Activated CD4-positive, CD25-positive, alpha-beta regulatory T cell (primary cell): ENCODE results near the gene PMPCA.

Source experiments
- DNase-seq, 4 experiments: peaks; one replicate each; lab custom pipeline; 2025; lab: John Stamatoyannopoulos, UW

Gene PMPCA

GRCh38 chr9:136456258-136456657, 45.8 kb downstream of the PMPCA start:
- DNase-seq = no peak

DNA sequence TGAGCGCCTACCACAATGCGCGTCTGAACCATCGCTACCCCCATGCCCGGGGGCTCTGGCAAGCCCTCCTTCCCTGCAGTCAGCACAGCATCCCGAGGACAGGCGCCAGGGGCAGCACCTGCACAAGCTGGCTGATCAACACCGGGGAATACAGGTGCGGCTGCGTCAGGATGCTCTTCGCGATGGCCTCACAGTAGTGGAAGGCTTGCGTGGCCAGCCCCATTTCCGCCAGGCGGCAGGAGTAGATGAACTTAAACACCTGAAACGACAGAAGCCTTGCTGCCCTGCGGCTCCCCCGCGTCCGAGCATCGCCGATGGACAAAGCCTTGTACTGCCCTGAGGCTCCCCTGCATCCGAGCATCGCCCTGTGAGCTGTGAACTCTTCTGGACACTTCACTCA, 46.9 kb downstream of the PMPCA start:
- DNase-seq = no peak

DNA sequence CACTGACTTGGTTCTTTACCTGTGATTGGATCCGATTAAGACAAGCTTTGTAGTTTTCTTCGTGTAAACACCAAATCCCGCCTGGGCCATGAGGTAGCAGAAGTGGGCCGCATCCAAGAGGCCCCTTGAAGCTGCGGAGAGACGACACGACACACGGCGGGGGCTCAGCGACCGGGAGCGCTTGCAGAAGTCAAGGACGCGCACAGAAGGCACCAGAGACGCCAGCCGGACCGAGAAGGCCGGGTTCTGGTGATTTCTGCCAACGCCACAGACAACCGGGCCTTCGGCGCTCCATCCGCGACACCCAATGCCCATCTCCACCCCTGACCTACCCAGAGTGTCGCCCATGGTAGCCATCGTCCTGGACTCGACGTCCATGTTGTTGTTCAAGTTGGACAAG, 49.0 kb downstream of the PMPCA start:
- no peak for DNase-seq

GRCh38 chr9:136460772-136461325, 50.4 kb downstream of the PMPCA start:
- no peak for DNase-seq

DNA sequence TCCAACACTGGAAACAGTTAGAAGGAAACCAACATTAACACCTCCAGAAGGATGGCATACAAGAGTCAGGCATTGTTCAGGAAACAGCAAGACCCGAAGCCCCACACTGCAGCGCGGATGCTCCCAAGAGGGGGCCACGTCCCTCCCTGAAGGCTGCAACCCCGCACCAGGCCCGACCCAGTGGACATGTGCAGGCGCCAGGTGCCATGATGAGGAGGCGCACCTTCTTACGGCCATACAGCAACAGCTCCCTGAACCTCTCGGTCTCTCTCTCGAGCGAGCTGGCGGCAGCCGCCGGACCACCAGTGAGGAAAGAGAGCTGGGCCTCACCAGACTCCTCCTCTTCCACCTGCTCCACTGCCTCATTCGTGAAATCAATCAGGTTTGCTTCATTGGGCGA, 52.2 kb downstream of the PMPCA start:
- DNase-seq = no peak

DNA sequence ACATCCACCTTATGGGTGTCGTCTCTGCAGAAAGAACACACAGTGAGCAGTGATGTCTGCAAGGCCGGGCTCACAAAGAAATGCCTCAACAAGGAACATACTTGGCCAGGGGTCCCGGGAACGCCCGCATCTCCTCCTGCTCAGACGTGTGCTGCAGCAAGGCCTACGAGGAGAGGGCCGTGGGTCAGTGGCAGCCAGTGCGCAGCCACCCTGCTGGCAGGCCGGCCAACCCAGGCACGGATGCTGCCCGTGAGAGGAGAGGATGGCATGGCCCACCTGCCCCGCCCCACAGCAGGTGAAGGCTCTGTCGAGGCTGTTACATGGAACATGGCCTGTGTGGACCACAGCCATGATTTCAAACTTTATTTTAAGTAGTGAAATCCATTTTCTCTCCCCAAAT, 53.1 kb downstream of the PMPCA start:
- DNase-seq = no peak

- DNase-seq = no peak
These were observed 53.8 kb downstream of the PMPCA start for GRCh38 chr9:136464241-136464640.

DNA sequence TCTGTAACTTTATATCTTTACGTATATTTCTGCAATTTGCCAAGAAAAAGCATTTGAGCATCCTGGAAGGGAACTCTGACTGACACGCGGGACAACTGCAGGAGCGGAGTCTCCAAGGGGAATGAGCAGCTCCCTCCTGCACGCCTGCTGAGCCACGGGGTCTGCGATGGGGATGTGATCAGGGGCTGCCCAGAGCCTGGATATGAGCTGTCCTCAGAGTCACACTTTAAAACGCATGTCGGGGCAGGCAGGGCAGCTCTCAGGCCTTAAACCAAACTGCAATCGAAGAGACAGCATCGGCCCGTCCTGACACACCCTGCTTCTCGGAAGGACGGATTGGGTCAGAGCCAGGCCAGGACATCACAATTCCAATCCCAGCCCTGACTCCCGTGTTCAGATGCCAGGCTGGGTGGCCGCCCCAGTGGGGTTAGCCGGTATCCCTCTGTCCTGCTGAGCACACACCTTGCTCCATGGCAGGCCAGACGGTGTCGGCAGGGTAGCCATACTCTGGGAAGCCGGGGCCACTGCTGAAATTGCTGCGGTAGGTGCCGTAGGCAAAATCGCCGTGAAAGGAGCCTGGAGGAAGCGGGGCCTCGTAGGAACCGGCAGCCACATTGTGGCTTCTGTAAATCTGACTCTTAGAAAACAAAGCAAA, 55.2 kb downstream of the PMPCA start:
- DNase-seq = no peak

- no peak for DNase-seq
These were observed 55.7 kb downstream of the PMPCA start for GRCh38 chr9:136466155-136466541.

GRCh38 chr9:136467766-136468165, 57.3 kb downstream of the PMPCA start:
- DNase-seq = no peak

DNA sequence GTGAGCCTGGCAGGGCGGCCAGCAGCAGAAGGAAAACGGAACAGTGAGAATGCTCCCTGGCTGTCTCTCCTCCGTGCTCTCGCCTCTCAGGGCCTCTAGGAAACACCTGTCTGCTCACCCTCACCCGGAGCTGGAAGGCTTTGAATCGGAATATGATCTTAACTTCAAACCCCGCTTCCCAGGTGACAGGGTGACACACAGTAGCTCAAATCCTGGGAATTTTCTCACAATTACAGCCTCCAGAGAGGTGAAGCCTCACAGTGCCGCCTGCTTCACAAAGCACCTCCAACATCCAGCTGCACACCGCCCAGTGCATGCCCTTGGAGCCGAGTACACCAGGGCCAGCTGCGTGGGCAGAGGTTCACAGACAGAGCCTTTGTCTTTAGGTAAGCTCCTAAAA, 59.9 kb downstream of the PMPCA start:
- no peak for DNase-seq

- DNase-seq = no peak
These were observed 60.5 kb downstream of the PMPCA start for GRCh38 chr9:136470792-136471469.

DNA sequence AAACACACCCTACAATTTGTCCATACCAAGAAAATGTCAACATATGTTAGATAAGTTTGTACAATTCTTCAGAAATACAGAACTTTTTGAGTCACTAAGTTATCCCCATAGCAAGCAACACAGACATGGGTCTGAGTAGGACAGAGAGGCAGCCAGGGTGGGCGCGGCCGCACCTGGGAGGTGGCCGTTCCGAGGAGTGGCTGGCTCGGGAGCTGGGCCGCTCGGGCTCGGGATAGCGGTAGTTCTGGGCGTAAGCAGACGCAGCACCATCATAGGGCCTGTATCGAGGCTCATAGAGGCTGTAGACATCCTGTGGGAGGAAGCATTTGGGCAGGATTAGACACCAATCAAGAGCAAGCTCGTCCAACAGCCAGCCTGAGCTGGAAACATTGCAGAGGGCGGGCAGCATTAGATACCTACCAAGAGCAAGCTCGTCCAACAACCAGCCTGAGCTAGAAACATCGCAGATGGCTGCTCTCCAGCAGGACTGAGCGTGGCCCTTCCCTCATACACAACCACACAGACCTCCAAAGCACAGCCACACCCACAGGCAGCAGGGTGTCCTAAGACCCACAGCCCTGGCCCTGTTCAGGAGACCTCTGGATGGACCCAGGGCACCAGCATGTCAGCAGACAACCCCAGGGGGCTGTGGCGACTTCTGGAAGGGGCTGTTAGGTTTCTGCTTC, 61.5 kb downstream of the PMPCA start:
- DNase-seq = no peak

GRCh38 chr9:136472640-136473353, 62.3 kb downstream of the PMPCA start:
- DNase-seq = no peak

GRCh38 chr9:136473354-136473721, 62.9 kb downstream of the PMPCA start:
- no peak for DNase-seq
